Right cardiac atrium (tissue), 5 donors: ENCODE measurements around the gene WNT4. TPM values are rescaled to one million over a fixed set of nuclear protein-coding genes. Genes with fewer than 3 reads are reported as not detected.
"Not testable (repeated sequence)": the region's sequence is repeated elsewhere in the genome, so short reads cannot be mapped to it uniquely, and the experiment has no call there.

Experiments
- ATAC-seq, 2 donors: fragments of 200-7000 bp; cut with Tn5 transposase; one replicate each; pipeline versions ENCODE4 v1.8.0 to v1.9.1; 2020; ENCODE audit warnings: moderate library complexity in 2 of 2, mild to moderate bottlenecking in 1 of 2
- DNase-seq, 3 donors: peaks; one replicate each; pipeline ENCODE4 v3.0.0-alpha.2; 2020
- H3K27ac ChIP-seq: one replicate; pipeline ENCODE4 v1.5.1; 2013; ENCODE audit warnings: mild to moderate bottlenecking, low read length, control low read depth, moderate library complexity
- H3K27me3 ChIP-seq: one replicate; pipeline ENCODE4 v1.6.1; 2013; ENCODE audit not compliant: control insufficient read depth, insufficient read depth
- H3K4me1 ChIP-seq: one replicate; pipeline ENCODE4 v1.6.1; 2013; ENCODE audit warnings: low read length; ENCODE audit not compliant: control insufficient read depth, insufficient read depth
- H3K4me3 ChIP-seq: one replicate; pipeline ENCODE4 v1.5.1; 2013; ENCODE audit warnings: low read length, control low read depth
- H3K9me3 ChIP-seq: one replicate; pipeline ENCODE4 v1.6.1; 2013; ENCODE audit warnings: low read length; ENCODE audit not compliant: control insufficient read depth
- WGBS: extraction: QIAGEN DNeasy Blood & Tissue Kit; methylation state at CpG from one replicate; pipeline ENCODE4 v1.1.7; 2013; 5-methylcytosine and 5-hydroxymethylcytosine counted together
- intact Hi-C, 4 donors: fragments of 100-400 bp; cut with DNase I; formaldehyde crosslinking; loops; one replicate each; pipeline versions ENCODE4 v1.11.0 to v1.14.0; 2022 to 2023
- polyA plus RNA-seq: library from polyadenylated mRNA; stranded (reverse); fragments of 200-250 nt; gene quantifications from one replicate; pipeline ENCODE4 v1.2.3, GENCODE V29; 2013
- total RNA-seq, 4 donors: library from RNA; stranded (reverse); fragmentation: NEBNext Ultra II Directional; extraction: Animal tissue kit (Norgen Biotek cat#: 25700); gene quantifications; one replicate each; pipeline ENCODE4 v1.2.1, GENCODE V29; 2021
- donor health status: healthy with polysubstance abuse.
- donor health status: DM: no; HTN: yes; CAD: no.
- donor health status: DM: no; HTN: no; CAD: no.
- donor health status: DM: no; HTN: yes; CAD: no; lungs with severe emphysema.
- donor health status: DM: yes; HTN: yes; CAD: no.

Gene WNT4
- total and polyA plus RNA-seq, 5 donors, result 0.05 to 0.25 (median 0.19) TPM; not detected in 1

- ATAC-seq (no peak), DNase-seq (no peak)
- WGBS, result 83% methylated on average over 3 of the region's 3 CpGs
- intact Hi-C loops, result no loop called here
- Histone ChIP-seq H3K9me3 (no peaks in the 10 kb centered on the region), H3K4me3 (no peak overlapping the region), H3K27ac (no peak overlapping the region), H3K4me1 (no peaks in the 10 kb centered on the region), H3K27me3 (no peaks in the 10 kb centered on the region)
Observed at GRCh38 chr1:22096463-22096862, 46.4 kb downstream of the WNT4 start.

- Histone ChIP-seq H3K9me3 (no peaks in the 10 kb centered on the region), H3K4me1 (no peaks in the 10 kb centered on the region), H3K27me3 (no peaks in the 10 kb centered on the region), H3K27ac (no peak overlapping the region), H3K4me3 (no peak overlapping the region)
- DNase-seq (no peak), ATAC-seq (no peak)
- WGBS, result 93% methylated on average over 5 of the region's 5 CpGs
- intact Hi-C loops, result no loop called here
Observed at GRCh38 chr1:22096036-22096435, 46.9 kb downstream of the WNT4 start.

GRCh38 chr1:22093513-22093912 lies 49.4 kb downstream of the WNT4 start:
- H3K4me1 ChIP-seq, result peaks cover 4% of the 10 kb centered on the region
- DNase-seq, result no peak
- ATAC-seq, result no peak
- H3K4me3 ChIP-seq, result no peak overlapping the region
- no peak overlapping the region for H3K27ac ChIP-seq
- intact Hi-C loops, result no loop called here
- H3K27me3 ChIP-seq, result no peaks in the 10 kb centered on the region
- 87% methylated on average over 1 of the region's 1 CpG for WGBS
- H3K9me3 ChIP-seq, result no peaks in the 10 kb centered on the region

- H3K4me1 ChIP-seq, intact Hi-C loops, H3K4me3 ChIP-seq, H3K27me3 ChIP-seq, H3K9me3 ChIP-seq, DNase-seq, H3K27ac ChIP-seq: not testable (repeated sequence)
- 63% methylated on average over 3 of the region's 3 CpGs for WGBS
- ATAC-seq, result peak in 1 of 2 donors; percentile 57
Observed at GRCh38 chr1:22092026-22092768, 50.7 kb downstream of the WNT4 start.

- Histone ChIP-seq H3K27ac (no peak overlapping the region), H3K4me3 (no peak overlapping the region), H3K27me3 (no peaks in the 10 kb centered on the region), H3K4me1 (peaks cover 4% of the 10 kb centered on the region), H3K9me3 (no peaks in the 10 kb centered on the region)
- DNase-seq (no peak), ATAC-seq (no peak)
- intact Hi-C loops, result no loop called here
- WGBS, result 71% methylated on average over 3 of the region's 3 CpGs
Observed at GRCh38 chr1:22090867-22091266, 52.0 kb downstream of the WNT4 start.

- no peaks in the 10 kb centered on the region for H3K27me3 ChIP-seq
- DNase-seq, result no peak
- peaks cover 4% of the 10 kb centered on the region for H3K4me1 ChIP-seq
- ATAC-seq, result peak; percentile 21 to 44
- intact Hi-C loops, result no loop called here
- 29% methylated on average over 6 of the region's 6 CpGs for WGBS
- peak overlapping the region; percentile 13 for H3K4me3 ChIP-seq
- no peak overlapping the region for H3K27ac ChIP-seq
- no peaks in the 10 kb centered on the region for H3K9me3 ChIP-seq
Observed at GRCh38 chr1:22089787-22090186, 53.1 kb downstream of the WNT4 start.

- H3K4me3 ChIP-seq, result no peak overlapping the region
- ATAC-seq (no peak), DNase-seq (no peak)
- intact Hi-C loops, result no loop called here
- WGBS, result 47% methylated on average over 3 of the region's 3 CpGs
- no peaks in the 10 kb centered on the region for H3K9me3 ChIP-seq
- H3K27me3 ChIP-seq, result no peaks in the 10 kb centered on the region
- H3K4me1 ChIP-seq, result peaks cover 4% of the 10 kb centered on the region
- no peak overlapping the region for H3K27ac ChIP-seq
Observed at GRCh38 chr1:22089134-22089571, 53.7 kb downstream of the WNT4 start.

GRCh38 chr1:22088331-22088730 lies 54.6 kb downstream of the WNT4 start:
- Histone ChIP-seq H3K27me3 (no peaks in the 10 kb centered on the region), H3K4me3 (no peak overlapping the region), H3K4me1 (peaks cover 4% of the 10 kb centered on the region), H3K9me3 (no peaks in the 10 kb centered on the region), H3K27ac (no peak overlapping the region)
- WGBS, result 38% methylated on average over 2 of the region's 2 CpGs
- ATAC-seq, result no peak
- no peak for DNase-seq
- intact Hi-C loops, result no loop called here

GRCh38 chr1:22080191-22080590 lies 62.7 kb downstream of the WNT4 start:
- 86% methylated on average over 2 of the region's 2 CpGs for WGBS
- intact Hi-C loops, result no loop called here
- Histone ChIP-seq H3K4me3 (no peak overlapping the region), H3K4me1 (peaks cover 2% of the 10 kb centered on the region), H3K9me3 (no peaks in the 10 kb centered on the region), H3K27ac (no peak overlapping the region), H3K27me3 (no peaks in the 10 kb centered on the region)
- no peak for ATAC-seq
- DNase-seq, result no peak

- H3K27me3 ChIP-seq, result no peaks in the 10 kb centered on the region
- H3K27ac ChIP-seq, result no peak overlapping the region
- H3K4me3 ChIP-seq, result no peak overlapping the region
- intact Hi-C loops, result no loop called here
- no peaks in the 10 kb centered on the region for H3K9me3 ChIP-seq
- H3K4me1 ChIP-seq, result peaks cover 6% of the 10 kb centered on the region
- 53% methylated on average over 2 of the region's 2 CpGs for WGBS
- DNase-seq (no peak), ATAC-seq (no peak)
Observed at GRCh38 chr1:22078133-22078532, 64.8 kb downstream of the WNT4 start.

GRCh38 chr1:22077728-22078127 lies 65.2 kb downstream of the WNT4 start:
- ATAC-seq, result peak in 1 of 2 donors; percentile 27
- no peak overlapping the region for H3K27ac ChIP-seq
- 18% methylated on average over 5 of the region's 5 CpGs for WGBS
- no peaks in the 10 kb centered on the region for H3K9me3 ChIP-seq
- intact Hi-C loops, result no loop called here
- no peak for DNase-seq
- H3K4me1 ChIP-seq, result peaks cover 7% of the 10 kb centered on the region
- H3K27me3 ChIP-seq, result no peaks in the 10 kb centered on the region
- no peak overlapping the region for H3K4me3 ChIP-seq

- DNase-seq (no peak), ATAC-seq (no peak)
- Histone ChIP-seq H3K27me3 (no peaks in the 10 kb centered on the region), H3K27ac (no peak overlapping the region), H3K4me1 (peaks cover 12% of the 10 kb centered on the region), H3K4me3 (no peak overlapping the region), H3K9me3 (no peaks in the 10 kb centered on the region)
- 90% methylated on average over 3 of the region's 3 CpGs for WGBS
- intact Hi-C loops, result no loop called here
Observed at GRCh38 chr1:22076346-22076745, 66.6 kb downstream of the WNT4 start.
